Prostate gland (tissue), 2 donors: Measurements from ENCODE around the gene ZFHX3.

ENCODE experiments used
- CTCF ChIP-seq, 4 experiments: fragments of 200-600 bp in 2 of 4; fragments of 450-650 bp in 2 of 4; sonication (generic) in 2 of 4; IDR thresholded peaks; 1 replicate in 3 of 4; 2 replicates in 1 of 4; pipeline ENCODE4 v1.5.1; 2016 to 2019; ENCODE audit warnings: antibody characterized with exemption in 4 of 4, mild to moderate bottlenecking in 2 of 4, moderate library complexity in 2 of 4
- POLR2AphosphoS5 ChIP-seq: sonication (generic); formaldehyde crosslinking; IDR thresholded peaks from one replicate; pipeline ENCODE4 v1.6.1; 2017; ENCODE audit warnings: antibody characterized with exemption

GRCh38 chr16:72952404-72952803 lies 95.5 kb downstream of the ZFHX3 start:
- TF ChIP-seq CTCF (IDR thresholded peaks at IDR 0.05) = no peak
- TF ChIP-seq POLR2AphosphoS5 = no peak
